HepG2 (cell line): ENCODE data around the gene EIF6. TPM values are rescaled to one million over a fixed set of nuclear protein-coding genes. Genes with fewer than 3 reads are reported as not detected.

ENCODE experiments used
- EED ChIP-seq: sonication (generic); formaldehyde crosslinking; IDR thresholded peaks from 2 replicates; pipeline ENCODE4 v1.5.0; 2020; ENCODE audit warnings: mild to moderate bottlenecking, missing genetic modification reagents
- HES4 ChIP-seq: sonication (generic); formaldehyde crosslinking; IDR thresholded peaks from 2 replicates; pipeline ENCODE4 v1.9.0; 2021; ENCODE audit warnings: mild to moderate bottlenecking, missing genetic modification reagents, borderline replicate concordance
- MZF1 ChIP-seq: sonication (generic); formaldehyde crosslinking; IDR thresholded peaks from 2 replicates; pipeline ENCODE4 v1.8.1; 2023; ENCODE audit warnings: mild to moderate bottlenecking, missing genetic modification reagents, borderline replicate concordance
- NR3C1 ChIP-seq: sonication (generic); formaldehyde crosslinking; IDR thresholded peaks from 2 replicates; pipeline ENCODE4 v1.4.0; 2020; ENCODE audit warnings: missing genetic modification reagents
- REXO4 ChIP-seq: sonication (generic); formaldehyde crosslinking; IDR thresholded peaks from 2 replicates; pipeline ENCODE4 v1.8.0; 2022; ENCODE audit warnings: missing genetic modification reagents, mild to moderate bottlenecking, borderline replicate concordance
- SP140L ChIP-seq: sonication (generic); formaldehyde crosslinking; IDR thresholded peaks from 2 replicates; pipeline ENCODE4 v1.4.0; 2020; ENCODE audit warnings: missing genetic modification reagents, borderline replicate concordance
- SP4 ChIP-seq: sonication (generic); formaldehyde crosslinking; IDR thresholded peaks from 2 replicates; pipeline ENCODE4 v1.8.1; 2023; ENCODE audit warnings: mild to moderate bottlenecking, missing genetic modification reagents
- THAP9 ChIP-seq: sonication (generic); formaldehyde crosslinking; IDR thresholded peaks from 2 replicates; pipeline ENCODE4; 2020; ENCODE audit warnings: missing genetic modification reagents, mild to moderate bottlenecking, borderline replicate concordance
- TOE1 ChIP-seq: sonication (generic); formaldehyde crosslinking; IDR thresholded peaks from 2 replicates; pipeline ENCODE4 v1.4.0; 2020; ENCODE audit warnings: mild to moderate bottlenecking, missing genetic modification reagents
- ZFY ChIP-seq: sonication (generic); formaldehyde crosslinking; IDR thresholded peaks from 2 replicates; pipeline ENCODE4 v1.4.0; 2020; ENCODE audit warnings: missing genetic modification reagents
- ZNF142 ChIP-seq: sonication (generic); formaldehyde crosslinking; IDR thresholded peaks from 2 replicates; pipeline ENCODE4 v1.4.0; 2020; ENCODE audit warnings: missing genetic modification reagents
- ZNF143 ChIP-seq: sonication (generic); formaldehyde crosslinking; IDR thresholded peaks from 2 replicates; pipeline ENCODE4 v1.4.0; 2020; ENCODE audit warnings: missing genetic modification reagents
- ZNF350 ChIP-seq: sonication (generic); formaldehyde crosslinking; IDR thresholded peaks from 2 replicates; pipeline ENCODE4 v1.4.0; 2020; ENCODE audit warnings: mild to moderate bottlenecking, low read depth, missing genetic modification reagents, borderline replicate concordance
- ZNF678 ChIP-seq: sonication (generic); formaldehyde crosslinking; IDR thresholded peaks from 2 replicates; pipeline ENCODE4 v1.4.0; 2020; ENCODE audit warnings: mild to moderate bottlenecking, missing genetic modification reagents
- ZNF839 ChIP-seq: sonication (generic); formaldehyde crosslinking; IDR thresholded peaks from 2 replicates; pipeline ENCODE4 v1.4.0; 2020; ENCODE audit warnings: missing genetic modification reagents, mild to moderate bottlenecking, borderline replicate concordance
- ZSCAN29 ChIP-seq: sonication (generic); formaldehyde crosslinking; conservative IDR thresholded peaks from 2 replicates; pipeline ENCODE4 v1.4.0; 2020; ENCODE audit warnings: mild to moderate bottlenecking, missing genetic modification reagents
- polyA plus RNA-seq, 8 experiments: library from polyadenylated mRNA; depleted of rRNA in 3 of 8; stranded (reverse) in 7 of 8; unstranded in 1 of 8; fragments of >200 nt; fragmentation: Illumina TruSeq in 4 of 8; extraction: Trizol in 4 of 8; gene quantifications; 2 replicates each; pipeline versions ENCODE4 v1.2.1 to v1.2.3, GENCODE V29; 2011 to 2016; ENCODE audit warnings: low read depth in 4 of 8, missing spikeins in 1 of 8, mixed read lengths in 1 of 8; ENCODE audit not compliant: insufficient read depth in 1 of 8
- total RNA-seq, 5 experiments: library from RNA; depleted of rRNA; stranded (reverse); fragments of >200 nt; fragmentation: Illumina TruSeq; extraction: Trizol; gene quantifications; 2 replicates each; pipeline ENCODE4 v1.2.3, GENCODE V29; 2016; ENCODE audit warnings: low read depth in 1 of 5
- TF ChIP-seq, protein P1 (sequence below): sonication (generic); formaldehyde crosslinking; IDR thresholded peaks from 2 replicates; pipeline ENCODE4 v1.4.0; 2020; ENCODE audit warnings: mild to moderate bottlenecking, missing genetic modification reagents

The EIF6 gene
- total and polyA plus RNA-seq, 2 of the 13 experiments (the other 11 are each of a cell fraction or from before 2014, with no cell fraction given), result 462 to 466 TPM

DNA sequence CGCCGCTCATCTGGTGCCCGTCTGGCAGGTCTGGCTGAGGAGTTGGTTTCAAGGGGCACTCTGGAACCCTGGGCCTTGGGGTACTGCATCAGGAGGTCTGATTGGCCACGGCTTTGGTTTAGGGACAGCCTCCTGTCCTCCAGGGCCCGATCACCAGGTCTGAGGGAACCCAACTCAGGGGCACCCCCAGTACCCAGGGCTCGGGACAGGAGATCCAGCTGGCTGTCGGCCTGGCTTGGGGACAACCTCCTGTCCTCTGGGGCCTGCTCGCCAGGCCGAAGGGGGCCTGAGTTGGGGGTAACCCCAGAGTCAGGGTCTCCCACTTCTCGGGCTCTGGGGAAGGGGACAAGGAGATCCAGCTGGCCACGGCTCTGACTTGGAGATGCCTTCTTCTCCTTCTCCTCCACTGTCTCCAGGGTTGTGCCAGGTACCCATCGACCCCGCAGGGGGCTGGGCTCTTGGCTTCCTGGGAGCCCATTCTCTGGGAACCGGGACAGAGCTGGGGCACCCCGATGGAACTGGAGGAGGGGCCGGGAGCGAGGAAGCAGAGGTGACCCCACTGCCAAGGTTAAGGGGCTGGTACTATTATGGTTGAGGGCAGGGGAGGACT is 2.4 kb upstream of the EIF6 start (continued):
- TF ChIP-seq SP140L (CRISPR knock-in tag), result no peak
- 0 out of 2 replicates have a peak, but pooled peaks have one; percentile 10 for TF ChIP-seq MZF1 (CRISPR knock-in tag)
- TF ChIP-seq TOE1 (CRISPR knock-in tag), result no peak
- peak; percentile 16; the same call in 1 of the 2 replicates for TF ChIP-seq THAP9 (CRISPR knock-in tag)
- TF ChIP-seq, protein P1, sequence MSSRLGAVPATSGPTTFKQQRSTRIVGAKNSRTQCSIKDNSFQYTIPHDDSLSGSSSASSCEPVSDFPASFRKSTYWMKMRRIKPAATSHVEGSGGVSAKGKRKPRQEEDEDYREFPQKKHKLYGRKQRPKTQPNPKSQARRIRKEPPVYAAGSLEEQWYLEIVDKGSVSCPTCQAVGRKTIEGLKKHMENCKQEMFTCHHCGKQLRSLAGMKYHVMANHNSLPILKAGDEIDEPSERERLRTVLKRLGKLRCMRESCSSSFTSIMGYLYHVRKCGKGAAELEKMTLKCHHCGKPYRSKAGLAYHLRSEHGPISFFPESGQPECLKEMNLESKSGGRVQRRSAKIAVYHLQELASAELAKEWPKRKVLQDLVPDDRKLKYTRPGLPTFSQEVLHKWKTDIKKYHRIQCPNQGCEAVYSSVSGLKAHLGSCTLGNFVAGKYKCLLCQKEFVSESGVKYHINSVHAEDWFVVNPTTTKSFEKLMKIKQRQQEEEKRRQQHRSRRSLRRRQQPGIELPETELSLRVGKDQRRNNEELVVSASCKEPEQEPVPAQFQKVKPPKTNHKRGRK (CRISPR knock-in tag), result peak; percentile 61; the same call in 1 of the 2 replicates
- TF ChIP-seq ZNF143 (CRISPR knock-in tag), result no peak
- TF ChIP-seq EED (CRISPR knock-in tag), result 0 out of 2 replicates have a peak, but pooled peaks have one; percentile 24
- 0 out of 2 replicates have a peak, but pooled peaks have one; percentile 1 for TF ChIP-seq ZFY (CRISPR knock-in tag)
- 0 out of 2 replicates have a peak, but pooled peaks have one; percentile 46 for TF ChIP-seq NR3C1
- TF ChIP-seq SP4 (CRISPR knock-in tag), result peak; percentile 63; the same call in 1 of the 2 replicates
- TF ChIP-seq ZNF350, result peak; percentile 54; the same call in 1 of the 2 replicates
- 0 out of 2 replicates have a peak, but pooled peaks have one; percentile 67 for TF ChIP-seq ZSCAN29 (CRISPR knock-in tag)
- TF ChIP-seq ZNF142 (CRISPR knock-in tag), result 0 out of 2 replicates have a peak, but pooled peaks have one; percentile 9
- TF ChIP-seq REXO4 (CRISPR knock-in tag), result no peak
- TF ChIP-seq ZNF839 (CRISPR knock-in tag), result 0 out of 2 replicates have a peak, but pooled peaks have one; percentile 24
- peak; percentile 71; the same call in 1 of the 2 replicates for TF ChIP-seq HES4 (CRISPR knock-in tag)
- no peak for TF ChIP-seq ZNF678 (CRISPR knock-in tag)
